Hematopoietic multipotent progenitor cell treated with erythropoietin and hydrocortisone succinate and interleukin-3 and kit ligand, for 6 days (in vitro differentiated cells): Measurements from ENCODE around the gene ROBO4.
A peak's percentile ranks its signal among the peaks of the same experiment; 100 is the strongest.

Source experiments
- DNase-seq: peaks from one replicate; pipeline ENCODE4 v3.0.0-alpha.2; 2015

Gene ROBO4

DNA sequence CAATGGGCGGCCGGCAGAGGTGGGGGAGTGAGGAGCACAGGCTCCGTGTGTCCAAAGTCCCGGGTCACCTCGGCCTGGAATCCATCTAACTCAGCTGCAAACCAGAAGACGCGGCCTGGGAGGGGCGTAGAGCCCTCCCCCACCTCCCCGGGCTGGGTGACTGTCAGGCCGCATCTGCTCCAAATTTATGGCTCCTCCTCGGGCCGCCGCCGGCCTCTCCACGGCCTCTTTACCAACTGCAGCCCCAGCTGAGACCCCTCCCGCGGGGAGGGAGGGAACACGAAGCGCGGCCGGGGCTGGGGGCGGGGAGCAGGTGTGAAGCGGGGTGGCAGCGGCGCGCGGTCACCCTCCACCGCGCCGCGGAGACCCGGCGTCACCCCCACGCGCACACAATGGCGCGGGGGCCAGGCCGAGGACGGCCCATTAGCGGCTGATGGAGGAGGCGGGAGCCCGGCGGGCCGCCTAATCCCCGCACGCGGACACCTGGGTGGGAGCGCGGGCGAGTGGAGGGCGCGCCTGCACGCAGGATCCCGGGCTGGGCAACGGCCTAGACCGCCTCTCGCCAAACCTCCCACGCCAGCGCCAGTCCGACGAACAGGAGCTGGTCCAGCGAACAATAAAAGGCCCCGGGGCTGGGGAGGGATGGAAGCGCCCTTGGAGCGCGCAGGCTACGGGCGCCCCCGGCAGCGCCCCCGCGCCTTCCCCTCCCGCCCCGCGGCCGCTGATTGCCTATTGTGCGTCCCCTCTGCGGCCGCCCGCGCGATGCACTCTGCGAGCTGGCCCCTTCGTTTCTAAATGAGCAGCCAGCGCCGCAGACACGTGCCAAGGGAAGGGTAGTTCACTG, 58.3 kb downstream of the ROBO4 start:
- no peak for DNase-seq

DNA sequence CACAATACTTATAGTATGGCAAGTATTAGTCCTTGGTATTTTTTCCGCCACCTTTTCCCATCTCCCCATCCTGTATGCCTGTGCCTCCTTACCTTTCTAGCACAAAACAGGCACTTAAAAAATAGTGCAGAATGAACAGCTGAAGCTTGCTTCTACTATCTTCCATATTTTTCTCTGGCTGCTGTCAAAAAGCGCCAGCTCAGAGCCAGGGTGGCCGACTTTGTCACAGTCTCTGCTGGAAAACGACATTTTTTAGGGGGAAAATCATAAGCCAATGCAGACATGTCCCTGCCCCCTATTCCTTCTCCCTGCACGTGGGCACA, 58.9 kb downstream of the ROBO4 start:
- no peak for DNase-seq

DNA sequence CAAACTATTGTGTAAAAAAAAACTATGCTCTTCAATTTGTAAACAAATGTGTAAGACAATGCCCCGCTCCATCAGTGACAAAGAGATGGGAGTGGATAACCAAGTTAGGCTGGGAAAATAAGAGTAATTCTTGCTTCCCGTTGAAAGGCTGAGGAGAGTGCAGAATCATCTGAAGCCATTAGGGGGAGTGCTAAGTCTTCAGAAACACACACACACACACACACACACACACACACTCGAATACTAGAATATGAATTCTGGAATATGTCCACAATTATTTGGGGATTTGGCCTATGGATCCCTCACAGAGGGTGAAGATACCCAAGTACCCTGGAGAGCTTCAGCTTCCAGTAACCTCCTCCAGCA, 60.2 kb downstream of the ROBO4 start:
- DNase-seq = peak; percentile 76

DNA sequence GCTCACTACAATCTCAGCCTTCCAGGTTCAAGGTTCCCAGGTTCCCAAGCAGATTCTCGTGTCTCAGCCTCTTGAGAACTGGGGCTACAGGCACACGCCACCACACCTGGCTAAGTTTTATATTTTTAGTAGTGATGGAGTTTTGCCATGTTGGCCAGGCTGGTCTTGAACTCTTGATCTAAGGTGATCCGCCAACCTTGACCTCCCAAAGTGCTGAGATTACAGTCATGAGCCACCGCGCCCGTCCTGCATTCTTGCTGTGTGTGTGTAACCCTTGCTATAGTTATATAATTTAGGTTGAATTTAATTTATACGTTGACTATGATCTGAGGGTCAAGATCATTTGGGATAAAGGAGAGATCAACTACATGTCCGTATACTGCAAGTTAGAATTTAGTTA, 61.7 kb downstream of the ROBO4 start:
- no peak for DNase-seq

DNA sequence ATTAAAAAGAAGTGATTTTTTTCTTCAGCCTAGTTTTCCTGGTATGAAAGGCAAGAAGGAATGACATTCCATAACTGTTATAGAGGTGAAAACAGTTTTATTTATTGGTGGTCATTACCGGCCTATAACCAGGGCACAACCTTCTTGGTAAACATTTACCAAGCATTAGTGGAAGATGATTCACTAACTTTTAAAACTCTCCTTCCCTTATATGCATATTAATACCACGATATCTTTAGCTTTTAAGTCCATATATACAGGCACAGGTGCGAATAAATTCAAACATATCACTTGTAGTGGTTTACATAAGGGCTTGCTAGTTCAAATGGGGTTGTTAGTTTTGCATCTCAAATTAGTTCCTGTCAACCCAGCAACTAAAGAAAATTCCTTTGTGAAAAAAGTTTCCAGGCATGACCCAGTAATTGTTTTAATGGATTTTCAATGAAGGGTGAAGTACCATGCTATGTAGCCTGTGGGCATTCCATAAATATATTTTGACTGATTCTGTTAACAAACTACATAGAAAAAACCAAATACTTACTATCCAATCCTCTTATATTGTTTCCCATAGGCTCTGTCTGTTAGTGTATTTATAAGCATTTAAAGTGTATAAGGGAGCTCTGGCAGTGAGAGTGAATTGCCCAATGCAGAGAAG, 63.0 kb downstream of the ROBO4 start:
- no peak for DNase-seq
